Sciatic nerve (tissue), 2 donors: ENCODE results near the gene MEF2B. TPM values are rescaled to one million over a fixed set of nuclear protein-coding genes. Genes with fewer than 3 reads are reported as not detected.

Experiments used
- ATAC-seq: fragments of 200-7000 bp; cut with Tn5 transposase; one replicate; pipeline ENCODE4 v1.9.1; 2020; ENCODE audit warnings: mild to moderate bottlenecking, moderate library complexity
- DNase-seq: peaks from one replicate; pipeline ENCODE4 v3.0.0-alpha.2; 2020; ENCODE audit warnings: low spot score
- intact Hi-C: fragments of 100-400 bp; cut with DNase I; formaldehyde crosslinking; loops from one replicate; pipeline ENCODE4 v1.14.2; 2022
- total RNA-seq: library from RNA; stranded (reverse); fragmentation: NEBNext Ultra II Directional; extraction: Animal tissue kit (Norgen Biotek cat#: 25700); gene quantifications from one replicate; pipeline ENCODE4 v1.2.1, GENCODE V29; 2021
- donor health status: DM: no; HTN: no; CAD: no.
- donor health status: DM: no; HTN: no; CAD: no.

Gene MEF2B
- 4.7 TPM for total RNA-seq

DNA sequence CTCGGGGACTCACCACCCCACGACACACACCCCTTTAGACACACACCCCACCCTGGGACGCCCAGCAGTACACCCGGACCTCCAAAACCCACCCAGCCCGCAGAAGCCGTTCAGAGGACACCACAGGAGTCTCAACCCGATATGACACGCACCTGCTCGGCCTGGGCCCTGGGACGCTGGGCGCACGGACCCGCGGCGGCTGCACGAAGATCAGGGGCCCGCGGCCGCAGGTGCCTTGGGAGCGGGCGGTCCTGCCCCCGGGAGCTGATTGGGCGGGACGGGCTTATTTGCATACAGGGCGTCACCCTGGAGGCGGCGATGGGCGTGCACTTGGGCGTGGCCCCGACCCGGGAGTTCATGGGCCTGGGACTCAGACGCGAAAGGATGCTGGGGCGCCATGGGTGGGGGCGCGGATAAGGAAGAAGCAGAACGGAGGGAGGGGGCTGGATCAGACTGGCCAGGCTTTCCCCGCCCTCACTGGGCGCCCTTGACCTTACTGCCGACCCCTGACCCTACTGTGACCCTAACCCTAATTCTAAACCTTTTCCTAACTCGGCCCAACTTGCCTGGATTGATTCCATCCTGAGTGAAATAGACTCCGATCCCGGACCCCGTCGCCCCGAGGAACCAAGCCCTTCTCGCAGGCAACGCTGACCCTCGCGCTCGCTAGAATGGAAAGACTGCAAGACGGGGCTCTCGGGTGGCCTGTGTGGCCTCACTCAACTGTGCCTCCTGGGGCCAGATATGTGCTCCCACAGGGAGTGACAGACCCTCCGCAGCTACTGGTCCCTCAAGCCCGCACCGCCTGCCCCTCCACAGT lies at the start of gene MEF2B:
Gene MEF2B, minus strand, starts transcription at position 211 of the 820 bp plus-strand sequence. CDS start 19,528 bp downstream, outside the sequence.
- intact Hi-C loops: no loop called here
- DNase-seq (peak; percentile 82), ATAC-seq (peak; percentile 87)

DNA sequence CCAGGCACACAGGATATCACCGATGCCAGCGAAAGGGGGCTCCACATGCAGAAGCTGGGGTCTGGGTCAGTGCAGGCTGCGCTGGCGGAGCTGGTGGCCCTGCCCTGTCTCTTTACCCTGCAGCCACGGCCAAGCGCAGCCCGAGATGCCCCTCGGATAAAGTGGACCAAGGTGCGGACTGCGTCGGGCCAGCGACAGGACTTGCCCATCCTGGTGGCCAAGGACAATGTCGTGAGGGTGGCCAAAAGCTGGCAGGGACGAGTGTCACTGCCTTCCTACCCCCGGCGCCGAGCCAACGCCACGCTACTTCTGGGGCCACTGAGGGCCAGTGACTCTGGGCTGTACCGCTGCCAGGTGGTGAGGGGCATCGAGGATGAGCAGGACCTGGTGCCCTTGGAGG lies 48.8 kb upstream of the MEF2B start:
- DNase-seq (no peak), ATAC-seq (no peak)
- intact Hi-C loops: no loop called here

DNA sequence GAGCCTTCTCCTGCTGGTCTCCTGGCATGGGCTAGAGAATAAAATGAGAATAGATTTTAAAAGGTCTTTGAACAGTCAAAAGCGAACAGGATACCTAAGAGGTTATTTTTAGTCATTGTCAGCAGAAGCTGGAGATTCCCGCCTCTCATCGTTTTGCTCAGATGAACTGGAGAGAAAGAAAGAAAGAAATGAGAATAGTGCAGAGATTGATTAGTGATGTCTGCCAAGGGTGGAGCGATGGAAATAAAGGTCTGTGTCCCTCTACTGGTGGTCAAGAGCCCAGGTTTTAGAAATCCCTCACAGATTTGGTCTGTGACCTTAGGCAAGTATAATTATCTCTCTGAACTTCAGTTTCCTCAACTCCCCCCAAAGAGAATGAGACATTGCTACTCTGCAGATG lies 47.0 kb upstream of the MEF2B start:
- DNase-seq (no peak), ATAC-seq (no peak)
- intact Hi-C loops: no loop called here

DNA sequence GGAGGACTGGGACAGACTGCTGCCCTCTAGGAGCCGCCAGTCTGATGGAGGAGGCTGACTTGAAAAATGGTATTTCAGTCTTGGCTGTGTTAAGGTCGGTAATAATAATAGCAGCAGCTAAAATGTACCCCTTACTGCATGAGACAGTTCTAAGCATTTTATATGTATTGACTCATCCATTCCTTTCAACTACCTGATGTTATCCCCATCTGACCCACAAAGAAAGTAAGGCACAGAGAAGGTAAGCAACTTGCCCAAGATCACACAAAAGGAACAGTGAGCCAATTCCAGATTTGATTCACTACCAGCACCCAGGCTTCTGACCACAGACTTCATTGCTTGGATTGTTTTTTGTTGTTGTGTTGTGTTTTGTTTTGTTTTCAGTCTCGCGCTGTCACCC lies 45.7 kb upstream of the MEF2B start:
- ATAC-seq (no peak), DNase-seq (no peak)
- intact Hi-C loops: no loop called here

DNA sequence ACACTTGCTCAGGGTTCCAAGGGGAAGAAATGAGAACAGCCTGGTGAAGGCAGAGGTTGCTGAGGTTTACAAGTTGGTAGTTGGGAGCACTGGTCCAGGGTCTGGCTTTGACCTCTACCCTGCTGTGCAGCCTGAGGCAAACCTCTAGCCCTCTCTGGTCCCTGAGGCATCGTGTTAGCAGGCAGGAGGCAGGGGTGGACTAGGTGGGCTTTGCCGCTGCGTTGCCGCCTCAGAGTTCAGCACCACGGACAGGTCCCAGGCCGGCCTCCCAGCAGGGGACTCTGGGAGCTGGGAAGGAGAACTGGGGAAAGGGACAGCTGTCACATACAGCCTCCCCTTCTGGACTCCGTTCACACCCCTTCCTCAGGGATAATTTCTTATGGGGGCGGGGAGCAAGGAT lies 44.8 kb upstream of the MEF2B start:
- ATAC-seq (no peak), DNase-seq (no peak)
- intact Hi-C loops: no loop called here

DNA sequence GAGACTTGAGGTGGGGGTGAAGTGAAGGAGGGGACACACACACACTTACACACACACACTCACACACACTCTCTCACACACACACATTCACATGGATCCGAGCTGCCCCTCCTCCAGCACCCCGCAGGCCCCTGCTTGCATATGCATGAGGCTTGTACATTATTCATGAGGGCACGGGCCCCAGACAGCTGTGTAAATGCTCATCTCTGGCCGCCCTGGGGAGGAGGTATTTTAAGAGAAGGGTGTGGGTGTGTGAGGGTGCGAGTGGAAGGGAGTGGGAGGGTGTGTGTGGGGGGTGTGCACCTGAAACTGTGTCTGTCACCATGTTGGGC lies 44.1 kb upstream of the MEF2B start:
- no peak for DNase-seq
- intact Hi-C loops: no loop called here
- ATAC-seq: no peak

DNA sequence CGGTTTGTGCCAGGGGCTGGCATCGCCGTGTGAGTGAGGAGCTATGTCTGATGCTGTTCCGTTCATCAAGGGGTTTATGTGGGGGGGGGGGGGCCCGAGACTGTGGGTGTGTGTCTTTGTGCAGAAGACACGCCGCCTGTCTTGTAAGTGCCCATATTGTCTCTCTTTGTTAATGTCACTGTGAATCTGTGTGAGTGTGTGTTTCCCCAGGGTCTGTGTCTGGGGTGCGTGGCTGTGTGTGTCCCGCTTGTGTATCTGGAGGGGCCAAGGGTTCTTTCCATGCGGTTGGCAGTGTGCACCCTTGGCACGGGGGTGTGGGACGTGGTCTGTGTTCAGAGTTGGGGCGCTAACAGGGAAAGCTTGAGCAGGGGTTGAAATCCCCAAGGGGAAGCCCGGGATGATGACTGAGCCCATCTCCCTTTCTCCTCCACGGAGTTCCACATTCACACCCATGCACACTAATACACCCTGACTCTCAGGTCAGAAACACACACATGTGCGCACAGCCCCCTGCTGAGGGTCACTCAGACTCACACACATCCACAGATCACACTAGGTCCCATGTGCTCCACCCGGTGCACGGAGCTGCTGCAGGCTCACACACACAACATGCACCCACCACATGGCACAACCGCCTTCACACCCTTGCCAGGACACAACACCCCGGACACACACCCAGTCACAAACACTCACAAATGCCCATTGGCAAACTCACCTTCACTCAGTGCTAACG lies 43.5 kb upstream of the MEF2B start:
- intact Hi-C loops: no loop called here
- no peak for DNase-seq
- ATAC-seq: no peak

DNA sequence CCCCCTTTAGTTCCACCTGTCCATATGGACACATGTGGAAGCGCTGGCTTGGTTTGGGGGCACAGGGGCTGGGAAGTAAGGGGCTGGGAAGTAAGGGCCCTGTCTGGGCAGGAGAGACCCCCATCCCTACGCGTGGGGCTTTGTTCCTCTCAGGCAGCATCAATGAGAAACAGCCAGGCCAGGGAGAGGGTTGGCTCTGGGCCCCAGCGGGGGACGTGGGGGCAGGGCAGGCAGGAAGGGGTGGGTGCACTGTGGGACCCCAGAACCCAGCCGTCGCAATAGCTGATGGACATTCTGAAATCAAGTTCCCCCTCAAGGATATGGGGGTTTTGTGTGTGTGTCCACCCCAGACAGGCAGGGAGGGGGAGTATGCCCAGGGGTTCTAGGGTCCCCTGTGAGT lies 42.9 kb upstream of the MEF2B start:
- ATAC-seq: no peak

DNA sequence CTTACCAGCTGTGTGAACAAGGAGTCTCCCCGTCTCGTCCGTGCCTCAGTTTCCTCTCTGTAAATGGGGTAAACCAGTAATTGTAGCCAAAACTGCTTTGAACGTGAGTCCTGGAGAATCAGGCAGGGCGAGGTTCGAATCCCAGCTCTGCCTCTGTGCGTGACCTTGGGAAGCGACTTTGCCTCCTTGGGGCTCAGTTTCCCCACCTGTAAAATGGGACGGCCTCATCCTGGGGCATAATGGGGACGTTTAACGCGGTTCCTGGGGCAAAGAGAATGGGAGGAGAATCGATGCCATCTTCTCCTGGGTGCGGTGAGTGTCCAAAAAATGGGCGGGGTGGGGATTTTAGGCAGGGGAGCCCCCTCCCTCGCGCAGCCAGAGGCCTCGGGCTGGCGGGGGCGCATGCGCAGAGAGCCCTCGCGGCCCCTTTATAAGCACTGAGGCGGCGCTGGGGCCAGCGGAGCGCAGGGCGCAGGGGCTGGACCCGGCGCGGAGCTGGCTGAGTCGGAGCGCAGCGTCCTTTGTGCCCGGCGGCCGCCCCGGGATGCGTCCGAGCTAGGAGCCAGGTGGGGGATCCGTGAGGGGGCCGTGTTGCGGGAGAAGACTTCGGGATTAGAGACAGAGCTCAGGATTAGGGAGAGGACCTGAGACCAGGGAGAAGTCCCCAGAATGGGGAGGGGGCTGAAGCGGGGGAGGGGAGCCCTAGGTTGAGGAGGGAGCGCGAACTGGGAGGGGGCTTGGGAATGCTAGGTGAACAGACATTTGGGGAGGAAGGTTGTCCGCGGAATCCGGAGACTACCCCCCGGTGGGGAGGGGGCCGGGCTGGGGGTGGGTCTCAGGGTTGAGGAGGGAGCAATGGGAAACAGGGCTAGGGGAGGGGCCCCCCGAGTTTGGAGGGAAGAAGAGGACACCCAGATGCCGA lies 41.7 kb upstream of the MEF2B start, which contains the start of gene NCAN:
Gene NCAN, plus strand, starts transcription at position 460 of the 922 bp plus-strand sequence. CDS start 4,996 bp downstream, outside the sequence.
- no peak for ATAC-seq
- no peak for DNase-seq
- intact Hi-C loops: no loop called here

More for the DNA sequence above, 42.9 kb upstream of the MEF2B start:
- DNase-seq: no peak
- intact Hi-C loops: no loop called here

DNA sequence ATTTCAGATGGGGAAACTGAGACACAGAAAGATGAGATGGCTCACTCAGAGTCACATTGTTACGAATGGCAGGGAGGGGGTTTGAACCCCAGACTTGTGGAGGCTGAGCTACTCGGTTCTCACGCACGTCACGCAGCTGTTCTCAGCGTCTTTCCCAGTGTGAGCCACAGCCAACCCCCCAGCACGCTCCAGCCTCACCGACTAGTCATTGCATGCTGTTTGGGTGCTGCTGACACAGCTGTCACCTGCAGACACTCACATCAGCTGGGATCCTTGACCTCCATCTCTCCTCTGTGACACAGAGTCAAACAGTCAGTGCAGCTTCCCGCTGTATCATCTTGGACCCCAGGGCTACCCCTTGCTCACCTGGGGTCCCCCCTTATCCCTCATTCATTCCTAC lies 39.3 kb upstream of the MEF2B start:
- DNase-seq: no peak
- no peak for ATAC-seq
- intact Hi-C loops: no loop called here

DNA sequence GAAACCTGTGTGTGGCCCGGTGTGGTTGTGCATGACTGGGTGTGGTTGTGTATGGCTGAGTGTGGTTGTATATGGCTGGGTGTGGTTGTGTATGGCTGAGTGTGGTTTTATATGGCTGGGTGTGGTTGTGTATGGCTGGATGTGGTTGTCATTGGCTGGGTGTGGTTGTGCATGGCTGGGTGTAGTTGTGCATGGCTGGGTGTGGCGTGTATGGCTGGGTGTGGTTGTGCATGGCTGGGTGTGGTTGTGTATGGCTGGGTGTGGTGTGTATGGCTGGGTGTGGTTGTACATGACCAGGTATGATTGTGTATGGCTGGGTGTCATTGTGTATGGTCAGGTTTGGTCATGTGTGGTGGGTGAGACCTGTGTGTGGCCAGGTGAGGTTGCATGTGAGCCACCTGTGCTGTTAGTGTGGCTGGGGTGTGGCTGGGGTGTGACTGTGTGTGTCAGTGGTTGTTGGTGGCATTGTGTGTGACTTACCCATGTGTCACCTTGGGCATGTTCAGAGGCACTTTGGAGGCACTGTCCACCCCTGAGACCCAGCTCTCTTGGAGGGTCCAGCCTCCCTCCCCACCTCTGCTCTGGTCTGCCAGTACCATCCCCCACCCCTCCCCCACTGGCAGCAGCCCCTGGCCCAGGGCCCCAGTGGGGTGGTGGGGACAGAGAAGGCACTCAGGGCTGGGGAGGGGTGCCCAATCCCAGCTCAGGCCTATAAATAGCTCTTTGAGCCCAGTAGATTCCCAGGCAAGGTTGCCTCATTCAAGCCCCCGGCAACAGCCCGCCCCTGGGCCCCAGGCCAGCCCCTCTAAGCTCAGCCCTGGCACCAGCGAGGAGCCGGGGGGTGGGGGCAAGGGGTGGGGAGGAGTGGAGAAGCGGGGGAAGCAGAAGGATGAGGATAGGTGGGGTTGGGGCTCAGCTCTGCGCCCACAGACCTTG lies 37.8 kb upstream of the MEF2B start:
- ATAC-seq: no peak
- DNase-seq: no peak
- intact Hi-C loops: no loop called here

DNA sequence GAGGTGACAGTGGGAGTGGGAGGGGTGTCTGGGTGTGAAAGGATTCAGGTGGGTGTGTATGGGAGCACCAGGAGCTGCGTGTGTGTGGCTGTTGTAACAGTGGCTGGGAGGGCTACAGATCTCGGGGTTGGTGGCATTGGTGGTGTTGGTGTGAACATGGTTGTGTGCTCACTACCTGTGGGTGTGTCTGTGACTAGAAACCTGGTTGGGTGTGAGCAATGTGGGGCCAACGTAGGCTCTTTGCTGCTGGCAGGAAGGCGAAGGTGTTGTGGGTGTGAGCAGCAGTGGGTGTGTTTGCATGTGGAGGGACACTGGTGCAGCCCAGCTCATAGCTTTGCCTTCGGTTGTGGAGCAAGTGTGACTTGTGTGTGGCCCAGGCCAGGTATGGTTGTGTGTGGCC lies 36.9 kb upstream of the MEF2B start:
- DNase-seq (no peak), ATAC-seq (no peak)
- intact Hi-C loops: no loop called here

DNA sequence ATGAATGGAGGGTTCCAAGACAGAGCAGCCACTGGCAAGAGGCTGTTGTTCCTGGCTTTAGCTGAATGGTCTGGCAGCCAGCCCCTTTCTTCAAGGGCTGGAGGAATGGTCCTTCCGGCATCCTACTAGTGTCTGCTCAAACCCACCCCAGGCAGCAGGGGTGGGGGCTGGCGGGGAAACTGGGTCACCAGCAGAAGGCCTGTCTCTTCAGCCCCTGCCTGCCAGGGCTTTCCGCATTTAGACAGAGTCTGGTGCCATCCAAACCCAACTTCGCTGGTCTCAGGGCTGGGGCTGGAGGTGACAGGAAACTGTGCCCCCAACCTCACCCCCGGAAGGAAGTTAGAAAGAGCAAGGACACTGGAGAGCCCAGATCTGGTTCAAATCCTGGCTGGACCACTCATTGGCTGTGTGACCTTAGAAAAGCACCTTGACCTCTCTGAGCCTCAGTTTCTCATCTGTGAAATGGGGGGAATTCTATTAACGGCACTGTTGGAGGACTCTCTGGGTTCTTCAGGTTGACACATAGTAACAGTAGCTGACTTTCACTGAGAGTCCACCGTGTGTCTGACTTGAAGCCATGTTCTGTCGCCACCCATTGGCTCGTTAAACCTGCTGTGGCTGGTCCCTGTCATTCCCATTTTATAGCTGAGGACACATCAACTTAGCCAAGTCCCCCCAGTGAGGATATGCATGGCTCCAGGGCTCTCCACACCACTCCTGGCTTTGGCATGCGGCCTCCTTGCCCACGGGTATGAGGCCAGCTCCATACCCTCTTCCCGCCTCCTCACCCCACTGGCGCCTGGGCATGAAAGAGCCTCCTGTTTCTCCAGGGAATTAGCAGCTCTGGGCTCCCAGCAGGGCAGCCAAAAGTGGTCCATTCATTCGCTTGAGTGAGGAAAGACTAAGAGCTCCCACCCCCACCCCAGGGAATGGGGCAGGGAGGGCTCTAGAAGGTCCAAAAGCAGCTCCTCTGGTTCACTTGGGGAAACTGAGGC lies 35.6 kb upstream of the MEF2B start:
- DNase-seq (no peak), ATAC-seq (no peak)
- intact Hi-C loops: no loop called here

DNA sequence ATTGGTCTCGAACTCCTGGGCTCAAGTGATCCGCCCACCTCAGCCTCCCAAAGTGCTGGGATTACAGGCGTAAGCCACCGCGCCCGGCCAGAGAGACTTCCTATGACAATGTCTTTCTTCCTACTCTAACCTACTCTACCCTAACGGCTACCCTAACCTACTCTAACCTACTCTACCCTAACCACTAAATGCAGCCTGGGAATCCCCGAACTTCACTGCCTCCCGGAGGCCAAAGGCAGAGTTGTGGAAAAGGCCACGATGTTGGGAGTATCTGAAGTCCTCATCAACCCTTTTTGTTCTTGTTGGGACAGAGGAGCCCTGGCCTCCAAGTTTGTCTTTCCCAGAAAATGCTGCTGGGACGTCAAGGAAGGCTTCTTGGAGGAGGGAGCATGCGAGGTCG lies 34.1 kb upstream of the MEF2B start:
- no peak for ATAC-seq
- no peak for DNase-seq
- intact Hi-C loops: no loop called here

DNA sequence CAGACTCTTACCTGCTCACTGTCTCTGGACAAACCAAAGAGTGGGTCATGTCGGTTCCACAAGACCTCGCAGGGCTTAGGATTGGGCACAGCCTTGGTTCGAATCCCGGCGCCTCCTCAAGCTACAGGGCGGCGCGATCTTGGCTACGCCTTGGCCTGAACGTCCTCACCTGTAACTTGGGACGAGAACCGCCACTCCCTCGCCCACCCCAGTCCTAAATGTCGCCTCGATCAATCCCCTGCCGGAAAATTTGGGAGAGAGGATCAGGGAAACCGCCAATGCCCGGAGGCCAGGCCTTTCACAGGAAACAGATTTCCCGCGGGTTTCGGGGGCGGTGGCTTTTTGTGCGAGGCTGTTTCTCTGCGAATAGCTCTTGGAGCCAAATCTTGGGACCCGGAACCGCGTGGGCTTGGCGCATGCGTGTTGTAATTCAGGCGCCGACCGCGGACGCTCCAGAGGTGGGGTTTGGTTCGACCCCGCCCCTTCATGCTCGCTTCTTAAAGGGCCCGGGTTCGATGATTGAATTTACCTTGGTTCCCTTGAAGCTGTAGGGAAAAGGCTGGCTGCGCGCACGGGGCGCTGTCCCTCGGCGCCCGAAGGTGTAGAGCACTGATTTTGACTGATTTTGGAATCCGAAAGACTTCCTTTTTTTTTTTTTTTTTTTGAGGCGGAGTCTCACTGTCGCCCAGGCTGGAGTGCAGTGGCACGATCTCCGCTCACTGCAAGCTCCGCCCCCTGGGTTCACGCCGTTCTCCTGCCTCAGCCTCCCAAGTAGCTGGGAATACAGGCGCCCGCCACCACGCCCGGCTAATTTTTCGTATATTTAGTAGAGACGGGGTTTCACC lies 33.2 kb upstream of the MEF2B start, which contains the start of gene NR2C2AP:
Gene NR2C2AP, minus strand, starts transcription at position 403 of the 845 bp plus-strand sequence. Its CDS starts 354 bp downstream, at position 49.
- DNase-seq: peak; percentile 96
- peak; percentile 97 for ATAC-seq
- intact Hi-C loops: no loop called here

DNA sequence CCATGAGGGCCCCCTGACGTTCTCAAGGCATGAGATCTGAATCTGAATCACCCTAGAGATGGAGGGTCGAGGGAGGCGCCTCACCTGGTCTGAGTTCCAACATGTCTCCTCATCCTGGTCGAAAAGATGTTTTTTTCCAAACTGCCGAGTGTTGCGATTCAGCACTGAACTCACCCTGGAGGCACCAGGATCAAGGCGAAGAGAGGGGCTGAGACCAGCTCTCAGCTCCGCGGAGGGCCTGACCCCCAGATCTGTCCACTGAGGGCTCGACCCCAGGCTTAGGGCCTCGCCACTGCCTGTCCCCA lies 32.6 kb upstream of the MEF2B start:
- DNase-seq (no peak), ATAC-seq (peak; percentile 35)
- intact Hi-C loops: no loop called here
